SJCRH30 (cell line): ENCODE results near the gene GNAI2. TPM values are rescaled to one million over a fixed set of nuclear protein-coding genes. Genes with fewer than 3 reads are reported as not detected.

Experiments
- DNase-seq, 2 experiments: peaks; one replicate each; pipeline ENCODE4 v3.0.0-alpha.2; 2015 to 2020
- H3K27ac ChIP-seq: fragments of 250-450 bp; sonication (Bioruptor Pico); 2 replicates; pipeline ENCODE4 v1.5.1; 2020; ENCODE audit warnings: mild to moderate bottlenecking, moderate library complexity
- H3K27me3 ChIP-seq: fragments of 250-450 bp; sonication (Bioruptor Pico); 2 replicates; pipeline ENCODE4 v1.5.1; 2020; ENCODE audit warnings: mild to moderate bottlenecking, moderate library complexity
- H3K36me3 ChIP-seq: fragments of 250-450 bp; sonication (Bioruptor Pico); 2 replicates; pipeline ENCODE4 v1.5.1; 2020; ENCODE audit warnings: mild to moderate bottlenecking, moderate library complexity
- H3K4me1 ChIP-seq: fragments of 250-450 bp; sonication (Bioruptor Pico); 2 replicates; pipeline ENCODE4 v1.5.1; 2020; ENCODE audit warnings: mild to moderate bottlenecking, moderate library complexity
- H3K4me3 ChIP-seq: fragments of 250-450 bp; sonication (Bioruptor Pico); 2 replicates; pipeline ENCODE4 v1.5.1; 2020; ENCODE audit warnings: mild to moderate bottlenecking, moderate library complexity
- H3K9me3 ChIP-seq: fragments of 250-450 bp; sonication (Bioruptor Pico); replicated peaks from 2 replicates; pipeline ENCODE4 v1.5.1; 2020; ENCODE audit warnings: mild to moderate bottlenecking, moderate library complexity
- total RNA-seq: library from RNA; depleted of rRNA; stranded (reverse); fragments of >200 nt; shearing (Covaris generic); gene quantifications from 2 replicates; pipeline ENCODE4 v1.2.3, GENCODE V29; 2014

Gene GNAI2
- total RNA-seq, 1 experiment from 2014 or later: 63.8 TPM

- H3K4me1 ChIP-seq: no peaks in the 10 kb centered on the region; the same call in 1 of the 2 replicates
- H3K27ac ChIP-seq: no peak overlapping the region
- H3K27me3 ChIP-seq: no peaks in the 10 kb centered on the region
- no peaks in the 10 kb centered on the region for H3K36me3 ChIP-seq
- DNase-seq: no peak
- no peak overlapping the region for H3K4me3 ChIP-seq
- no peaks in the 10 kb centered on the region for H3K9me3 ChIP-seq
Measured at GRCh38 chr3:50211930-50212329, 24.1 kb upstream of the GNAI2 start.

- Histone ChIP-seq H3K27ac (no peak overlapping the region), H3K9me3 (no peaks in the 10 kb centered on the region), H3K36me3 (no peaks in the 10 kb centered on the region), H3K4me3 (no peak overlapping the region), H3K4me1 (no peaks in the 10 kb centered on the region; the same call in 1 of the 2 replicates), H3K27me3 (no peaks in the 10 kb centered on the region)
- no peak for DNase-seq
Measured at GRCh38 chr3:50212502-50212901, 23.5 kb upstream of the GNAI2 start.

DNA sequence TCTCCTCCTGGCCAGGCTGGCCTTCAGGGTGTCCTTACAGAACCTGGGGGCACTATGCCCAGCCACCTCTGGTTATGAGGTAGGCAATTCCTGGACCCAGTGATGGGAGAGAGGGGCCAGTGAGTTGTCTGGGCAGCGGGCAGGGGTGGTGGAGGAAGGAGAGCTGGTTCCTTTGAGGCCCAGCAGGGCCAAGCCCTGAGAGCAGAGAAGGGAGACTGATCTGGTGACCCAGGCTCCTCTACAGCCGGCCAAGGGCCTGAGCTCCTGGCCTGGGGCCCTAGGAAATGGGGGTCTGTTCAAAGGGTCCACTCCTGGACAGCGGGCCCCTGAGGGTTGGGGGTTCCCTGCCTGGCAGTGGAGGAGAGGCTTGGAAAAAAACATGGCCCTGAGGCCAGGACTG, 23.0 kb upstream of the GNAI2 start:
- no peak for DNase-seq
- no peaks in the 10 kb centered on the region for H3K27me3 ChIP-seq
- no peak overlapping the region for H3K4me3 ChIP-seq
- no peak overlapping the region for H3K27ac ChIP-seq
- no peaks in the 10 kb centered on the region for H3K9me3 ChIP-seq
- no peaks in the 10 kb centered on the region; the same call in 1 of the 2 replicates for H3K4me1 ChIP-seq
- no peaks in the 10 kb centered on the region for H3K36me3 ChIP-seq

- no peak overlapping the region for H3K4me3 ChIP-seq
- H3K27me3 ChIP-seq: no peaks in the 10 kb centered on the region
- no peaks in the 10 kb centered on the region for H3K36me3 ChIP-seq
- H3K27ac ChIP-seq: no peak overlapping the region
- no peak for DNase-seq
- no peaks in the 10 kb centered on the region; the same call in 1 of the 2 replicates for H3K4me1 ChIP-seq
- no peaks in the 10 kb centered on the region for H3K9me3 ChIP-seq
Measured at GRCh38 chr3:50213373-50213772, 22.6 kb upstream of the GNAI2 start.

- H3K4me1 ChIP-seq: no peaks in the 10 kb centered on the region
- no peaks in the 10 kb centered on the region for H3K36me3 ChIP-seq
- H3K27ac ChIP-seq: no peak overlapping the region
- no peak overlapping the region for H3K4me3 ChIP-seq
- no peaks in the 10 kb centered on the region for H3K27me3 ChIP-seq
- DNase-seq: no peak
- H3K9me3 ChIP-seq: no peaks in the 10 kb centered on the region
Measured at GRCh38 chr3:50214824-50215223, 21.2 kb upstream of the GNAI2 start.

GRCh38 chr3:50215529-50215928, 20.5 kb upstream of the GNAI2 start:
- no peaks in the 10 kb centered on the region for H3K27me3 ChIP-seq
- no peak overlapping the region for H3K4me3 ChIP-seq
- DNase-seq: no peak
- no peak overlapping the region for H3K27ac ChIP-seq
- no peaks in the 10 kb centered on the region for H3K36me3 ChIP-seq
- no peaks in the 10 kb centered on the region for H3K4me1 ChIP-seq
- no peaks in the 10 kb centered on the region for H3K9me3 ChIP-seq

DNA sequence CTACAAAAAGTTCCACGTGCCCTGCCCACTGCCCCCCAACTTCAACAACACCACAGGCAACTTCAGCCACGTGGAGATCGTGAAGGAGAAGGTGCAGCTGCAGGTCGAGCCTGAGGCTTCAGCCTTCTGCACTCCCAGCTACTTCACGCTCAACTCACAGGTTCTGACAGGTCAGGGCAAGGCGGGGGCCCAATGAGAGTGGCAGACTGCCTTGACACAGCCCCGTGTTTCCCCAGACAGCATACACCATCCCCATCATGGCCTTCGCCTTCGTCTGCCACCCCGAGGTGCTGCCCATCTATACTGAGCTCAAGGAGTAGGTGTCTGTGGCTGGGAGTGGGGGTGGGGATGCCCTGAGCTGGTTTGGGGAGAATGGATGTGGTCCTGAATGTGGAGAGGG, 18.3 kb upstream of the GNAI2 start:
- Histone ChIP-seq H3K9me3 (no peaks in the 10 kb centered on the region), H3K4me1 (no peaks in the 10 kb centered on the region), H3K4me3 (no peak overlapping the region), H3K27me3 (no peaks in the 10 kb centered on the region), H3K27ac (no peak overlapping the region), H3K36me3 (no peaks in the 10 kb centered on the region)
- DNase-seq: no peak

DNA sequence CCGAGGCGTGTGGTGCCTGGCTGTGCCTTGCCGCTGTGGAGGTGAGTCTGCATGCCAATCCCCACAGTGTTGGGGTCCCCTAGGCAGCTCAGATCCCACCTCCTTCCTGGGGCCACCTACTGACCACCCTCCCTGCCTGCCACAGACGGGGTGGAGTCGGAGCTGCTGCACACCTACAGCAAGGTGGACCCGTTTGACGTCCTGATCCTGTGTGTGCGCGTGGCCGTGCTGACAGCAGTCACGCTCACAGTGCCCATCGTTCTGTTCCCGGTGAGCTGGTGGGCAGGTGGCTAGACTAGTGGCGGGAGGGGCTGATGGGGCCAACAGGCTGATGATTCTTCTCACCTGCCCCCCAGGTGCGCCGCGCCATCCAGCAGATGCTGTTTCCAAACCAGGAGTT, 17.6 kb upstream of the GNAI2 start:
- no peak for DNase-seq
- no peaks in the 10 kb centered on the region for H3K27me3 ChIP-seq
- H3K9me3 ChIP-seq: no peaks in the 10 kb centered on the region
- no peaks in the 10 kb centered on the region for H3K4me1 ChIP-seq
- no peak overlapping the region for H3K4me3 ChIP-seq
- H3K36me3 ChIP-seq: no peaks in the 10 kb centered on the region
- no peak overlapping the region for H3K27ac ChIP-seq

GRCh38 chr3:50219285-50219684, 16.7 kb upstream of the GNAI2 start:
- no peak for DNase-seq
- H3K9me3 ChIP-seq: no peaks in the 10 kb centered on the region
- no peaks in the 10 kb centered on the region for H3K4me1 ChIP-seq
- H3K36me3 ChIP-seq: no peaks in the 10 kb centered on the region
- no peak overlapping the region for H3K27ac ChIP-seq
- H3K27me3 ChIP-seq: no peaks in the 10 kb centered on the region
- H3K4me3 ChIP-seq: no peak overlapping the region

- Histone ChIP-seq H3K27ac (no peak overlapping the region), H3K27me3 (no peaks in the 10 kb centered on the region), H3K9me3 (no peaks in the 10 kb centered on the region), H3K4me1 (no peaks in the 10 kb centered on the region), H3K36me3 (no peaks in the 10 kb centered on the region), H3K4me3 (no peak overlapping the region)
- no peak for DNase-seq
Measured at GRCh38 chr3:50220109-50220508, 15.9 kb upstream of the GNAI2 start.

DNA sequence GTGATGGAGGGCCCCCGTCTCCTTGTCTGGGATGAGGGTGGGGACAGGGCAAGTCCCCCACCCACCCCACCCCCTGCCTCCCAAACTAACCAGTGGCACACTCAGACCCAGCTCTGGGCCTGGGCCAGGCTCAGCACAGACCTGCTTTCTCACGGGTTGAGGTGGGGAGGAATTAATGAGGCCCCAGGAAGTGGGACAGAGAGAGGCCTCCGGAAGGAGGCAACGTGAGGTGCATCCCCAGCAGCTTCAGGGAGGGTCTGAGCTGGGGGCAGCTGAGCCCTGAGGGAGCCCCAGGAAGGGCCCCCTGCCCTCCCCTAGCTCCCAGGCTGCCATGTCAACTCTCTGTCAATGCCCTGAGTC, 15.0 kb upstream of the GNAI2 start:
- H3K27ac ChIP-seq: no peak overlapping the region
- no peaks in the 10 kb centered on the region for H3K4me1 ChIP-seq
- no peaks in the 10 kb centered on the region for H3K27me3 ChIP-seq
- DNase-seq: no peak
- H3K36me3 ChIP-seq: no peaks in the 10 kb centered on the region
- no peak overlapping the region for H3K4me3 ChIP-seq
- no peaks in the 10 kb centered on the region for H3K9me3 ChIP-seq

DNA sequence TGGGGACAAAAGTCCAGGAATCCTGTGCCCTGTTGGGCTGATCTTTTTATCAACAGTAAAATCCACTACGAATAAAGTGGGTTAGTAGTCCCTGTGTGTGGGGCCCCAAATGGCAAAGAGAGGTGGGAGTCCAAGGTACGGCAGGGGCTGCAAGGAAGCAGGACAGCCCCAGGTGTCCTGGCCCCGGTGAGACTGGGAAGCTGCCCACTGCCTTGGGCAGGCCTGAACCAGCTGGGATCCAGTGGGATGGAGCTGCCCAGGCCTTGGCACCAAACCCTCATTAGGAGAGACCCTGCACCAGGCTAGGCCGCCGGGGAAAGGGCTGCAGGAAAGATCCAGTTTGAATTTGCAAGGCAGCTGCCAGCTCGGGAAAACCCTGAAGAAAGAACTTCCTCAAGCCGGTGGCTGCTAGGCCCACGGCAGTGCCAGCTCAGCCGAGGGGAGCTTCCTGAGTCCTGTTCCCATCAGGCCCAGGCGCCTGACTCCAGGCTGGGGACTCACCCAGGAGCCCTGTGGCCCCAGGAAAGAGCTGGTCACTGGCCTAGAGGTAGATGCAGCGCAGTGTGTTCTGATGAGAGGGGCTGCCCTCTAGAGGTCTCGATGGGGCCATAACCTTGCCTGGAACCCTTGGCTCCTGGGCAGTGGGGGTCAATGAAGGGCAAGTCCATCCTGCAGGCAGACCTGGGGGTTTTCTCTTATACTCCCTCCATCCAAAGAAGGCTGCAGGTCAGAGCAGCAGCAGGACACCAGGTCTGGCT, 14.4 kb upstream of the GNAI2 start:
- H3K36me3 ChIP-seq: no peaks in the 10 kb centered on the region
- DNase-seq: no peak
- H3K9me3 ChIP-seq: no peaks in the 10 kb centered on the region
- H3K4me1 ChIP-seq: no peaks in the 10 kb centered on the region
- no peak overlapping the region for H3K27ac ChIP-seq
- no peaks in the 10 kb centered on the region for H3K27me3 ChIP-seq
- no peak overlapping the region for H3K4me3 ChIP-seq

DNA sequence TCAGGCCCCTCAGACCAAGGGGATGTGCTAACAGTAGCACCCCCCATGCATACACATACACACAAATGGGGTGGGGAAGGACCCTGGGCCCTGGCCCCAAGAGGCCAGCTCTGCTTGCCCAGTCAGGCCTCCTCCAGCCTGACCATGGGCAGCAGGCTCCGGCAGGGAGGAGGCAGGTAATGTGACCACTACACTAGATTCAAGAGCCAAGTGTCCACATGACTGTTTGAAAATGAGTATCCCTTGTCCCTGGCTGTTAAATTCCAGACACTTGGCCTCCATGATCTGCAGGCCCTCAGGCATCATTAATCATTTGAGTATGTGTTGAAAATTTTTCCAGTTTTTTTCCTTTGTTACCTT, 13.9 kb upstream of the GNAI2 start:
- H3K4me3 ChIP-seq: no peak overlapping the region
- no peak for DNase-seq
- H3K36me3 ChIP-seq: no peaks in the 10 kb centered on the region
- no peak overlapping the region for H3K27ac ChIP-seq
- H3K9me3 ChIP-seq: no peaks in the 10 kb centered on the region
- H3K27me3 ChIP-seq: no peaks in the 10 kb centered on the region
- H3K4me1 ChIP-seq: no peaks in the 10 kb centered on the region

DNA sequence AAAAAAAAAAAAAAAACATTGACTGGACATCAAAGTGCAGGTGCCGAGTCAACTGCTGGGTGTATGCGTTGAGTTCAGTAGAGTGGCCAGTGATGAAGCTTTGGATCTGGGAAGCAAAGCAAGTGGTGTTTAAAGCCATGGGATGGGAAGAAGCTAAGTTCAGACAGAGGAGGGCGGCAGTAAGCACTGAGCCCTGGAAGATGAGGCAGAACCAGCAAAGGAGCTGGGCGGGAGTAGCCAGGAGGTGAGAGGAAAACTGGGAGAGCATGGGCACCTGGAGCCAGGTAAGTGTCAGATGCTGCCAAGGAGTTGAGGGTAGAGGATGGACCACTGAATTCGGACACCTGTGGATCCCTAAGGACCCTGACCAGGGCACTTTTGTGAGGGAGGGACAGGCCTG, 11.4 kb upstream of the GNAI2 start:
- Histone ChIP-seq H3K4me3 (no peak overlapping the region), H3K36me3 (no peaks in the 10 kb centered on the region), H3K4me1 (peaks cover 3% of the 10 kb centered on the region; the same call in 1 of the 2 replicates), H3K27me3 (no peaks in the 10 kb centered on the region), H3K9me3 (no peaks in the 10 kb centered on the region), H3K27ac (no peak overlapping the region)
- no peak for DNase-seq

- H3K4me1 ChIP-seq: peaks cover 11% of the 10 kb centered on the region
- H3K27me3 ChIP-seq: no peaks in the 10 kb centered on the region
- no peaks in the 10 kb centered on the region for H3K36me3 ChIP-seq
- no peak for DNase-seq
- H3K27ac ChIP-seq: no peak overlapping the region
- no peaks in the 10 kb centered on the region for H3K9me3 ChIP-seq
- H3K4me3 ChIP-seq: peak overlapping the region; percentile 65
Measured at GRCh38 chr3:50226888-50227389, 9.1 kb upstream of the GNAI2 start.
